ENCODE data around the gene MTARC1.

Gene MTARC1

DNA sequence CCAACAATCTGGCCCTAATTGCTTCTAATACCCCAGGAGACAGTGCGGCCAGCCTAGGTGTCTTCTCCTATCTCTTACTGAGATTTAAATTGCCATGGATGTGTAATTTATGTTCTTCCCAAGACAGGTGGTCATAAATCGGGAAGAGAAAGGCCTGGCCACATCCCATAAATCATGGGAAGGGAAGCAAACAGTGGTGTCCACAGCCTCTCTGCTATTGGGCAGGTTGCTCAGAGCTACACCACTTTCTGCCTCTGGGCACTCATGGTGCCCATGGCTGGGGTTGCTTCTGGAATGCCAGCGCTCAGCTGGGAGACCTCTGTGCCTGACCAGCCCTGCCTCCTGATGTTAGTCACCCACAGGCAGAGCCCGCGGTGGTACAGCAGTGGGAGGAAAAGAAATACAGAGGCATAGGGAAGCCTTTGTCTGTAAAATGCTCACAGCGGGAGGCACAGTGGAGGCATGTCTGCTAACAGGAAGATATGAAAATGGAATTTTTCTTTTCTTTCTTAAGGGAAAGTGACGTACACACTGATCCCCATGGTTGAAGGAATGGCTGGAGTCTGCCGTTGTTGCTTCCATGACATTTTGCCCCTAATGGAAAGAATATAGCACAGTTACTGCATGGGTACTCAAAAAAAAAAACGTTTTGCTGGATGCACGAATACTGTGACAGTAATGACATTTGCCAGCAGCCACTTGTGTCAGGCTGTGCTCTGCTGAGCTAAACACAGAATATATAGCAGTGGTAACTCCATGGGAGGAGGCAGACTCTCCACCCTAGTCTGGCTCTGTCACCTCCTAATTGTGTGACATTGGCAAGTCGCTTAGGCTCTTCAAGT, 21.9 kb downstream of the MTARC1 start:
- no peak for DNase-seq

DNA sequence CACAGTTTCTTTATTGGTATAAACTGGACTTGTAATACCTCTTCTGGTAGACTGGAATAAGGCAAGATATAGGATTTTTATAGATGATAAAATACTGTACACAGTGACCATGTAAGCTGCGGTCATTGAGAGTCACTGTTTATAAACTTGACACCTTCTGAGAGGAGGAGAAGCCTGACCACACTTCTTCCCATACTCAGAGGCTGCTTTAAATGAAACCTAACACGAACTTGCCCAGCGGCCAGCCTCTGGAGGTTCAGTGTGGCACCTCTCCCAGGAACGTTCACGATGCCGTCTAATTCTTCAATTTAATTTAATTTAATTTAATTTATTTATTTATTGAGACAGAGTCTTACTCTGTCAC, 22.5 kb downstream of the MTARC1 start:
- no peak for DNase-seq

DNA sequence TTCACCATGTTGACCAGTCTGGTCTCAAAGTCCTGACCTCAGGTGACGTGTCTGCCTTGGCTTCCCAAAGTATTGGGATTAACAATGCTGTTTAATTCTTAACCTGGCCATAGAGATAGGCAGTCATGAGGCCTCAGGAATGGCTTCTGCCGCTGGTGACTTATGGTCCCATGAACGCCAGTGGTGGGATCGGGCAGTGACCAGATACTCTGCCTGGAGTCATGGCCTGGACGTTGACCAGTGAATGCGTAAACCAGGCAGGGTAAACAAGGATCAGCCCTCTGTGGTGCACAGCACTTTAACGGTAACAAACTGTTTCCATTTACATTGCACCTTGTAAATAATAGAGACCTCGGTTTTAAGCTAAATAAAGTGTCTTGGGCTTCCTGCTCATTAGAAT, 23.0 kb downstream of the MTARC1 start:
- no peak for DNase-seq

DNA sequence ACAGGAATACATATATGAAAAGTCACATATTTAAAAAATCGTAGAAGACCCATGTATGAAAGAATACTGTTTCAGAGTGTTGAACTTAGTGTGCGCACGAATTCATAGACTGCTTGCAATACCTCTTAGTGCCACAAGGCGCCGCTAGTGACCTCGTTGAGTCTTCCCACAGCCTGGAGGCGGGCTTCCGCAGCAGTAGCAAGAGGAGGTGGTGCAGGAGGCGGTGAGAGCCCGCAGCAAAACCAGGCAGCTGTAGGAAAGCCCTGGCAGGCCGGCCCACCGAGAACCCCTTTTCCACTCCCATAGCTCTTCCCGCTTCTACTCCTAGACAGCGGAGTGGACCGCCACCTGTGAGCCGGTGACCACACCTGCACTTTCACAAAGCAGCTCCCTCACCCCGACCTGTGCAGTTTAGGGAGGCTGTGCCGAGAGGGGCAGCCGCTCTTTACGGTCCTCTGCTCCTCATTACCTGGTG, 23.5 kb downstream of the MTARC1 start:
- peak; percentile 85 for DNase-seq

DNA sequence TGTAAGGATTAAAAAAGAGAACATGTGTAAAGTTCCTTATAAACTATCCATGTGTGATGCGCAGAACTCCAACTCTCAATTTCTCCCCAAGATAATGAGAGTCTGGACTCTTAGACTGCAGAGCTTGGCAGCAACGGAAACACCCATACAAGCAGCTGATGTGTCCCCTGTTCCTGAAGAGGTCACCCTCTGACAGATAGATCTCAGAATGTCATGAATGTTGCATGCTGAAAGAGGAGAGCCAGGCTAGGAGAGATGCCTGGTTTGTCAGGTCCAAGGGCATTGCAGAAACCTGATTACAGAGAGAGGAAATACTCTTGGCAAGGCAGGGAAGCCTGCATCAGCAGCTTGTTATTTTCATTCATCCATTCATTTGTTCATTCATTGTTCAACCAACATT, 24.2 kb downstream of the MTARC1 start:
- no peak for DNase-seq

DNA sequence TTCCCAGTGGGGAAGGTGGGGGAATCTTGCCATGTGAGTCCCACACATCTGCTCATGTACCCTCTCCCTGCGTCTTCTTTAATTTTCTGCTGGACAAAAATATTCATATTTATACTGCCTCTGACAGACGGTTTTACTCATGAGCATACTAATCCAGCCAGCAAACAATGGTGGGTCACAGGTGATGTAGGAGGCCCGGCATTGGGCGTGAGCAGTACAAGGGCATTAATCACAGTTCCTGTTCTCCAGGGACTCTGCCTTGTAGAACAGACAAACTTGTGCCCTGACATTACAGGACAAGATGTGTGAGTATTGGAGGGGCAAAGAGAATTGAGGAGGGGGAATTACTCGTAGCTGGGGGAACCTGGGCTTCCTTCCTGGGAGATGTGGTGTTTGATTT, 25.0 kb downstream of the MTARC1 start:
- DNase-seq, result no peak

DNA sequence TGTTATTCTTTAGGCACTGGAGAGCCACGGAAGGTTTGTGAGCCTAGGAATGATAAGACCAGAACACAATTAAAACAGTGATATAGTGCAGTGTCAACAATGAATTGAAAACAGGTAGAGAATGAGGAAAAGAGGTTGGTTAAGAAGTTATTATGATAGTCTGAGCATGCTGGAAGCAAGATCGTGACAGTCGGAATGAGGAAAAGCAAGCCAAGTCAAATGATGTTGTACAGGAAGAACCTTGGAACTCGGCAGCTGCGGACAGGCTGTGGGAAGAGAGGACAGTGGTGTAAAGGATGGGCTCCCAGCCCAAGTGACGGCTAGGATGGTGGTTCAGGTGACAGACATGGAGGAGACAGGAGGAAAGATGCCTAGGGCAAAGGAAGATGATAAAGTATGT, 25.6 kb downstream of the MTARC1 start:
- DNase-seq, result no peak

DNA sequence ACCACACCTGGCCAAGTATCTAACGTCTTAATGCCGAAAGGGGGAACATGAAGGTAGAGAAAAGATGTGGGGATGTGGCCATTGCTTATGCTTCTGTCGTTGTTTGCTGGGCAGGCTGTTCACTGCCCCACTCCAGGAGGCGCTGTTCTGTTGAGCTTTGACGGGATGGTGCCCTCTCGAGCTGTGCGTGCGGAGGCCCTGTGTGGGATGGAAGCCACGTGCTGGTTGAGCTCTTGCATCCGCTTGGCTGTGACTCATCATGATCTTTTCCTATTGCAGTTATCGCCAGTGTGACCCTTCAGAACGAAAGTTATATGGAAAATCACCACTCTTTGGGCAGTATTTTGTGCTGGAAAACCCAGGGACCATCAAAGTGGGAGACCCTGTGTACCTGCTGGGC, 26.3 kb downstream of the MTARC1 start:
- DNase-seq, result no peak

DNA sequence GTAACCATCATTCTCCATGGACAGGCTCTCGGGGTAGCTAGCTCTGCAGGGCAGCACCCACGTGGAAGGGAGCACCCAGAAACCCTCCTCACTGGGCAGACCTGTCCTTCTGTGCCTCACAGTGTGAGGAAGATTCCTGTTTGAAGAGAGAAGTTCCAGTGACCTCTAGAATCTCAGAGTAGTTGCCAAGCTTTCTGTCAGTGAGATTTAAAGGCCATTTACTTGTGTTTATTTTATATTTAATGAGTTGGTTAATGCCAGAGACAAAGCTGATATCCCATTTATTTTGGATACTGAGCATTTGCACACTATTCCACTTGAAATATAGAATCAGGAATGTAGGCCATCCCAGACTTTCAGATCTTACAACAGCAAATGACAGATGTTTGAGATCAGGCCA, 28.7 kb downstream of the MTARC1 start:
- DNase-seq, result no peak

DNA sequence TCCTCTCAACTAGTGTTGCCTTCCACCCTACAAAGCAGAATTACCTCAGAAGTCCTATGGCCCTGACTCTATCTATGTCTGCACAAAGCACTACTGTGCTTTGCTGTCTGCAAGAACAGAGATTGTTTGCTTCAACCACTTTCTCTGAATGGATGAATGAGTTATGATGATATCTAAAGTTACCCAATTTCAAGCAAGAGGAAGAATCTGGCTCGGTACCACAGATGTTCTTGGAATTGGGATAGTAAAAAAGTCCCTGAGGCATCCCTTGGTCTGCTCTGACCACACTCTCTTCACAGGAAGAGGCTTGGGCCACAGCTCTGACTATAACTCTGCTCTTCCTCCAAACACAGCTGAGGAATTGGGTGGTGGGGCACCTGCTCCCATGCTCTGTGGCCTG, 31.2 kb downstream of the MTARC1 start:
- DNase-seq, result no peak

DNA sequence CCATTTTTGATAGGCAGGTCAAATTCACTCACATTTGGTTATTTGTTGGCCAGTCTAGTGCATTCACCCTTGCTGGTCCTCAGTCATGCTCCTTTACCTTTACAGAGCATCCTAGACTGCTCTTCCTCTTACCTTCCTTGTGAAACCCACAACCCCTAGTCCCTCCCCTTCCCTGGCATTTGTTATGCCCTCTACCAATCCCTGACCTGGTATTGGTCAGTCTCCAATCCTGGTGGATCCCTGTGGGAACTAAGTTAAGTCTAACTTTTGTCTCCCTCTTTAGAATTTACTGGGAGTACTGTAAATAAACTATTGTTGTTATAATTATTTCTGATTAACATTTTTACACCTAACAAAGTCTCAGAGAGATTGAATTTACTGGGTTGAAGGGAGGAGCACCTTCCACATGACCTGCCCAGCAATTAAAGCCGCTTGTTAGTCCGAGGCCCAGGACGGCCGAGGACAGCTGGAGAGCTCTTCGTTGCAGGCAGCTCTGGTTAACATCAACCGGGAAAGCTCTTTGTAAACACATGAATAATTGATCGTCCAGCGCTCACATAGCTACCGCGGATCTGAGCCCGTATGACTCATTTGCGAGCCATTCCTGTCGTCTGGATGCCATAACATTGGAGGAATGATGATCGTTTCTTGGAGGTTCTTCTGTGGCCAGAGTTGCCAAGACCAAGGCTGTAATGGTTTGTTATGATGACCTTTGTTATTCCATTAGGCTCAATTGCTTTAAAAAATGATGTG, 31.9 kb downstream of the MTARC1 start:
- DNase-seq, result no peak

DNA sequence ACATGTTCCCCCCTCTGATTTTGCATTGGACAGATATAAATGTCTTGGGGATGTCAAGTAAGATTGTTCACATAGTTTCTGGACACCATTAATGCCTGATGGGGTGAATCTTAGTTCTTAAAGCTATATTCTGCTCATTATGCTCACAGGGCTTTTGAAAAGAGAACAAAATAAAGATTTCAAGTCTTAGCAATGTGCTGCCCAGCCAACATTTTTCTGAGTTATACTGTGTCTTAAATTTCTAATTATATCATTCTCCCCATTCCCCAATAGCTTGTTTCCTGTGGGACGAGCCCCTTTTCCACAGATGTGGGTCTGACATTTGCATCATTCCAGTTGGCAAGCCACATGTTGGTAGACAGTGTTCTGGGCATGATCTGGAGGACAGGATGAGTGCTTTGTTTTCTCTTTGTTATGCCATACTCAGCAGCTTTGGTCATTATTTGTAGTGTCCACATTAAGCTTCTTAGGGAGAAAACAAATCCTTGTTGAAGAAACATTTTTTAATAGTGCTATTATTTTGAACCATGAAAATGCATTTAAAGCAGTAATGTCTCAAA, 32.8 kb downstream of the MTARC1 start:
- DNase-seq, result no peak

DNA sequence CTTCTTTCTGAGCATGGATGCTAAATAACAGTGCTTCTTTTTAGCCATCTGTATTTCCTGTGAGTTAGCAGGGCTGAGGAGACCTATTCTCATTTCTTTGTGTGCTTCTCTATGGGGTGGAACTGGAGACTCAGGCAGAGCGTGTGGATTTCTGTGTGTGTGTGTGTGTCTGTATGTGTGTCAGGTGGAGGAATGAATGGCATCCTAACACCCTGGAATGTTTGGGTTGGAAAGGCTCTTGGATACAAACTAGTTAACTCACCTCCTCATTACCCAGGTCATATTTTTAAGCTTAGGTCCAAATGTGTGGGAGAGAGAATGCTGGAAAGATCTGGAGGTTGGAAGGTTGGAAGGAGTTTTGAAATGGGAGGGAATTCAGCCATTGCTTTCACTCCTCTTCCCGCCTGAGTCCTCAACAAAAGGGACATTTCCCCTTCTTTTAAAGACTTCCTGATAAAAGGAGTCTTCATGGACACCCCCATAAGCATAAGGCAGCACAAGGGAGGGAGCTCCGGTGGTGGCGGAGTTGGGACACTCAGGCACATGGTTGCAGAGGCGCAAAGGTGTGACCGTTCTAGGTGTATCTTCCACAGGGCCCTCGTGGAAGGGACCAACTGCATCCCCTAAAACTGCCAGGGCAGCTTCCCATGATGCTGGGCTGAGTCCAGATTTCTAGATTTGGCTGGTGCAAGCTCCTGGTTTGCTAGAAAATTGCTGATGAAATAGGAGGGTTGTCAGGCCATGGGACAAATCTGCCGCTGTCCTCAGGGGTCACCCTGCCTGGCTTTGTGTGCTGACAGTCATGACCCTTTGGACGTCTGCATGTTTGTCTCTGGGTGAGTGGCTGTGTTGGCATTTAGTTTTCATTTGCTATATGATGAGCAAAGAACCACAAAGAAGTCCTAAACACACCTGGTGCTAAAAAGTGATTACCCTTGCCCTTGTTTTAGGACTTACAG, 37.6 kb downstream of the MTARC1 start:
- no peak for DNase-seq

DNA sequence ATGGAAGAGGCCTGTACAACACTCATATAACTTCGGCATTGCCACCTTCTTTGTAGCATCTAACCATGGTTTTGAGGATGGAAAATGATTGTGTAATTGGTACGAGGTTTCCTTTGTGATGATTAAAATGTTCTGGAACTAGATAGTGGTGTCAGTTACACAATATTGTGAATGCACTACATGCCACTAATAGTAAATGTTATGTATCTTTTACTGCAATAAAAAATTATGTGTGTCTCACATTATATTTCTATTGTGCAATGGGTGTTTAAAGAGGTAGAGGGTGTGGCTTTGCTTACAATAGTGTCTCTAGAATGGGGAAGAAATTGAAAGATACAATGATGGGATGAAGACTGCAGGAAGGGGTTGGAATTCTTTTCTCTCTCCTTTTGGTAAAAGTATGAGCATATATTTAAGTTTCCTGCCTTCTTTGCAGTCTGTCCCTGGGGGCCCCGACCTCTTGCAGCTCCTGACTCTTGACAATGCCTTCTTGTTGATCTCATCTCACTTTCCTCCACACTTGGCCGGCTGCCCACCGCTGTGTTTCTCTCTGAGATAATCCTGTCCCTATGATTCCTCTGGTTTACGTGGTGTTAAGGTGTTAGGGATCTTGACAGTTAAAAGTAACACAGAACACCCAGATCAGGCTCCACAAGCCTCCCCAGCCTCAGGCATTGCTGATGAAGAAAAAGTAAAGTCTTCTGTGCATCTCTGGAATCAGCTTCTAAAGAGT, 39.3 kb downstream of the MTARC1 start:
- no peak for DNase-seq

DNA sequence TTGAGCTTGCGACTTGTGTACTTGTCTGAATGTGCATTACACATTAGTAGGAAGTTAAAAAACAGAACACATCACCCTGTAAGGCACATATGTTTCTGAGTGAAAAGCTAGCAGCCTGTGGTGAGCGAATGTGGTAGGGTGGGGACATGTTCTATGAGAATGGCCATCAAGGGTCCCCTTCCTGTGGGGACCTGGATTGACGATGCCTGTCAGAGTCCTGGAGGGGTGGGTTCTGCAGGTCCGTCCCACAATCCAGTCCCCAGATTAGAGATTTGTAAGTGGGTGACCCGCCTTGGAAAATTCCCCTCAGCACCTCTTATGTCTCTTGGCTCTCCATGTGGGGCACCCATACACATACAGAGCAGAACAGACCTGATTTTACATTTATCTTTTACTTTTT, 40.0 kb downstream of the MTARC1 start:
- DNase-seq, result no peak

DNA sequence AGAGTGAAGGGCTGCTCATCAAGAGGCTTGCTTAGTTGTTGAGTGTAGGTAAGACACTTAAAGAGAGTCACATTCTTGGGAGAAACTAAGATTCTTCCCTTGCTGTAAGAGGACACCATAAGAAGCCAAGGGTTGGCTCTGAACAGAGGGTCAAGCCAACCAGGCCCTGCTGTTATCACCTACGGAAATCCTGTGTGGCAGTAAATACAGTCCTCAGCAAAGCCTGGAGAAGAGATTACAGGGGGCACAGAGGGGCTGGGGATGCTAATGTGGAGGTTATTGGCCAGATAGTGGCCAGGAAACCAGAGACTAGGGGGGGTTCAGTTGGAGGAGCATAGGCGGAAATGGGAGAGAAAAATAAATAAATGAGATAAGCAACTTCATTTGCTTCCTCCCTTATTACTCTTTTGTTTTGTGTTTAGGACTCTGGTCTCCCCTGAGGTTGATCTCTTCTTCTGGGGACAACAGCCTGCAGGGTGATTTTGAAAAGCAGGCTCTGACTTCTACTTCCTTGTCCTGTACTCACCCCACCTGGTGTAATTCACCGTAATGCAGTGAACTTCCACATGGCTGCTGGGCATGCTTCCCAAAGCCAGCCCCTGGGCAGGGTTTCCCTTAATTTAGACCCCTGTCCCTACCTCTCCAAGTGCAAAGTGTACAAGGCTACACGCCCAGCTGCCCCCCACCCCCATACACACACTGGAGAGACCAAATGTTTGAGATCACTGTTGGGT, 40.9 kb downstream of the MTARC1 start:
- no peak for DNase-seq

DNA sequence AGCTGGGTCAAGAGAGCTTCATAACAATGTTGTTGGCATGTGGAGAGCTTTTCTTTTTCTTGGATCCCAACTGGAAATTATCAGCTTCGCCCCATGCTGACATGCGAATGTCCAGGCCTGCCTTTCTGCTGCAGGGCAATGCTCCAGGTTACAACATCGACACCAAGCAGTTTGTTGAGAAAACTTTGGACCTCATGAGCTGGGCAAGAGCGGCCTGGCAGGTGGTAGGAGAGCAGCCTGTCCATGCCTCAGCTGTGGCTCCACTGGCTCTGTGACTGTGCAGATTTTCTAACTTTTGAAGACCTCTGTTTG, 41.4 kb downstream of the MTARC1 start:
- DNase-seq, result no peak

DNA sequence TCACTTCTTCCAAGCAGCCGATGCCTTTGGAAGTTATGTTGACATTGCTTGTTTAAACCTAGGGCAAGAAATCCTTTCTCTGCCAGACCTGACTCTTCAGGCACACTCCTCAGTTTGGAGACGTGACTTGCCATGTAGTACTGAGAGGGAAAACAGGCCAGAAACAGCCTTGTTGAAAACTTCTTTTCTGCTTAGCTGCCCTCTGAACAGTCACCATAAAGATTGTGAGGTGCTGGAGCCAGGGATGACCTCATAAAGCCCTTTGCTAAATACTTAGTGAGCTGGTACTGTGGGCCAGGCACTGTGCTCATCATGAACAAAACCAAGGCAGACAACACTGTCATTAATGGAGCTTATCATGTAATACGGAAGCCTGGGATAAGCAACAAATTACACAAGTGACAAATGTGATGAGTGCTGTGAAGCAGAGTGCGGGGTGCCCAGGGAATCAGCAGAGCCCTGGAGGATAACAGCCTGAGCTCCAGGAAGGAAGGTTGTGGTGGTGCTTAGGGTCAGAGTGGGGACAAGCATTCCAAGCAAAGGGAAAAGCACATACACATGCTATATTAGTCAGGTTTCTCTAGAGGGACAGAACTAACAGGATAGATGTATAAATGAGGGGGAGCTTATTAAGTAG, 42.4 kb downstream of the MTARC1 start:
- no peak for DNase-seq

DNA sequence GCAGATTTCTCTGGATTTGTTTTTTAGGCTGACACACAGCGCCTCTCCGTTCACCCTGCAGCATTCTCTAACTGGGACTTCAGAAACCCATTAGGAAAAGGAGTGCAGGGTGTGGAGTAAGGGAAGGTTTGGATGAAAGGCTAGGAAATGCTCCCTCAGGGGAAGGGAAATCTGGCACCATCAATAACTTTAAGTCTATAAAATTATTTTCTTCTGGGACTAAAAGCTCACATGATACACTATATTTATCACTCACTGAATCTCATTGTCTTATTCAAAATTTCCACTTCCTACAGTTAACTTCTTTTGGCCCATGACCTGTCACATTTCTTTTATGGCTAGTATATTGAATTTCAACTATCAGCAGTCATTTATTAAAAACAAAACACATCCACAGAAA, 46.7 kb downstream of the MTARC1 start:
- DNase-seq, result no peak

DNA sequence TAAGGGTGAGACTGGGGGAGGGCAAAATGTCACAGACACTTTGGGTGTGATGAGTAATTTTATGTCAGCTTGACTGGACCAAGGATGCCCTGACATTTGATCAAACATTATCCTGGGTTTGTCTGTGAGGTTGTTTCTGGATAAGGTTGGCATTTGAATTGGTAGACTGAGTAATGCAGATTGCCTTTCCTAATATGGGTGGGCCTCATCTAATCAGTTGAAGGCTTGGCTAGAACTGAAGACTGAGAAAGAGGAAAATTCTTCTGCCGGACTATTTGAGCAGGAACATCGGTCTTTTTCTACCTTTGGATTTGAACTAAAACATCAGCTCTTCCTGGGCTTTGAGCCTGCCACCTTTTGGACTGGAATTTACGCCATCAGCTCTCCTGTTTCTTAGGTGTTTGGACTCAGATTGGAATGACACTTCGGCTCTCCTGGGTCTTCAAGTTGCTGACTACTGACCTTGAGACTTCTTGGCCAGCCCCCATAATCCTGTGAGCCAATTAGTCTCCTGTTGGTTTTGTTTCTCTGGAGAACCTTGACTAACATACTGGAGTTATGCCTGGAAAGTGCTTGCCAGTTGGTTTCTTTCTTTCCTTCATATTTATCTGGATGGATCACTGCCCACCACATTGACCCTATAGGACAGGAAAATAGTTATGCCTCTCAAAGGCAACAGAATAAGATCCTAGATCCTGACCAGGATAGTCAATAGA, 47.6 kb downstream of the MTARC1 start:
- DNase-seq, result no peak

All from femur (tissue), 1 donor.